COLO668 (cell line): Measurements from ENCODE around the gene EIF5A.

ENCODE experiments used
- DNase-seq: peaks from one replicate; lab custom pipeline; 2025; ENCODE audit not compliant: unreplicated experiment; lab: John Stamatoyannopoulos, UW

The EIF5A gene

GRCh38 chr17:7352910-7353635, 45.6 kb downstream of the EIF5A start:
- no peak for DNase-seq

GRCh38 chr17:7354262-7354843, 46.9 kb downstream of the EIF5A start:
- peak; percentile 37 for DNase-seq

- peak; percentile 1 for DNase-seq
Observed at GRCh38 chr17:7355053-7355452, 47.6 kb downstream of the EIF5A start, which contains the start of gene TMEM95. Gene TMEM95, plus strand, starts transcription at chr17:7355156. Its CDS starts 49 bp downstream, at chr17:7355205.

GRCh38 chr17:7355573-7355972, 48.1 kb downstream of the EIF5A start:
- no peak for DNase-seq

- peak; percentile 68 for DNase-seq
Observed at GRCh38 chr17:7356072-7356549, 48.7 kb downstream of the EIF5A start.

GRCh38 chr17:7356756-7357155, 49.3 kb downstream of the EIF5A start:
- no peak for DNase-seq

- DNase-seq, result no peak
Observed at GRCh38 chr17:7357381-7357780, 50.0 kb downstream of the EIF5A start.

GRCh38 chr17:7361906-7362305, 54.5 kb downstream of the EIF5A start:
- no peak for DNase-seq
